Activated CD8-positive, alpha-beta T cell treated with anti-CD3 and anti-CD28 coated beads for 36 hours (primary cell): Measurements from ENCODE around the gene MRPS9. TPM values are rescaled to one million over a fixed set of nuclear protein-coding genes. Genes with fewer than 3 reads are reported as not detected.

Experiments used
- ATAC-seq: fragments of 200-7000 bp; cut with Tn5 transposase; one replicate; pipeline ENCODE4 v1.10.0; 2021; ENCODE audit warnings: mild to moderate bottlenecking, moderate library complexity
- CTCF ChIA-PET: fragments of 350-600 bp; sonication (Branson Sonifier 250); formaldehyde crosslinking; loops from one replicate; lab custom pipeline; 2021; ENCODE audit warnings: antibody characterized with exemption; lab: Charles Lee
- POLR2A ChIA-PET: fragments of 350-600 bp; sonication (Branson Sonifier 250); formaldehyde crosslinking; loops from one replicate; lab custom pipeline; 2021; ENCODE audit warnings: antibody characterized with exemption; lab: Charles Lee
- DNase-seq: peaks from one replicate; pipeline ENCODE4 v3.0.0-alpha.2; 2020
- H3K27ac Mint-ChIP-seq: one replicate; pipeline ENCODE4 v1.8.0; 2021; ENCODE audit warnings: mild to moderate bottlenecking, mixed read lengths
- H3K27me3 Mint-ChIP-seq: one replicate; pipeline ENCODE4 v1.8.0; 2021; ENCODE audit warnings: mixed read lengths
- H3K36me3 Mint-ChIP-seq: one replicate; pipeline ENCODE4 v1.8.0; 2021; ENCODE audit warnings: low read depth, mixed read lengths
- H3K4me1 Mint-ChIP-seq: one replicate; pipeline ENCODE4 v1.8.0; 2021; ENCODE audit warnings: low read depth, mixed read lengths
- H3K4me3 Mint-ChIP-seq: one replicate; pipeline ENCODE4 v1.8.0; 2021; ENCODE audit warnings: mild to moderate bottlenecking, moderate library complexity, mixed read lengths
- H3K9me3 Mint-ChIP-seq: one replicate; pipeline ENCODE4 v1.8.0; 2021; ENCODE audit warnings: mixed read lengths
- intact Hi-C: fragments of 100-400 bp; cut with micrococcal nuclease; formaldehyde crosslinking; loops from one replicate; pipeline ENCODE4 v1.10.0; 2022
- total RNA-seq, 2 experiments: library from RNA; stranded (reverse); gene quantifications; one replicate each; pipeline ENCODE4 v1.2.3, GENCODE V29; 2021
- TF ChIP-seq, protein P1 (sequence below): fragments of 200-600 bp; IDR thresholded peaks from one replicate; pipeline ENCODE4 v1.8.0; 2022; ENCODE audit warnings: antibody characterized with exemption, mild to moderate bottlenecking

MRPS9 gene
- total RNA-seq, 2 experiments from 2014 or later = 45.1 to 46.9 TPM

DNA sequence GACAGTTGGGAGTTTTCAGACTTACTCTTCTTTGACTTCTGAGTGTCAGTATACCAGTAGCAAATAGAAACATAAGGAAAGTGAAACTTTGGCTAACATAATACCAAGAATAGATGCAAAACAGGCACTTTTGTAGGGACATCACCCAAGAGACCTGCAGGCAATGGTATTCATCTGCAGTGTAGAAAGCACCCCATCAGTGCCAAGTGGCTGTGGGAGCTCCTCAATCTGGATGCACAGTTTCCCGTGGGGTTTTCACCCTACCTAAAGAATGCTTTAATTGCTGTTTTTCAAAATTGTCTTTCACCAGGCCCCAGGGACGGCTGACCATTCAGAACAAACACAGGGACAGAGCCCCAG, 107.1 kb downstream of the MRPS9 start:
- peak; percentile 69 for ATAC-seq
- Mint-ChIP-seq H3K27me3 (peaks cover 42% of the 10 kb centered on the region), H3K4me1 (peaks cover 10% of the 10 kb centered on the region), H3K36me3 (no peaks in the 10 kb centered on the region), H3K4me3 (peak overlapping the region; percentile 64), H3K9me3 (no peaks in the 10 kb centered on the region), H3K27ac (peak overlapping the region; percentile 17)
- CTCF ChIA-PET = interaction anchor here (0.6 to 1.9 kb wide), 4 partner anchors 31 to 92 kb away, joined by 3 to 4 read pairs (median 4); no protein-coding TSS in a partner anchor
- intact Hi-C loops = no loop called here
- peak; percentile 29 for DNase-seq
- TF ChIP-seq, protein P1, sequence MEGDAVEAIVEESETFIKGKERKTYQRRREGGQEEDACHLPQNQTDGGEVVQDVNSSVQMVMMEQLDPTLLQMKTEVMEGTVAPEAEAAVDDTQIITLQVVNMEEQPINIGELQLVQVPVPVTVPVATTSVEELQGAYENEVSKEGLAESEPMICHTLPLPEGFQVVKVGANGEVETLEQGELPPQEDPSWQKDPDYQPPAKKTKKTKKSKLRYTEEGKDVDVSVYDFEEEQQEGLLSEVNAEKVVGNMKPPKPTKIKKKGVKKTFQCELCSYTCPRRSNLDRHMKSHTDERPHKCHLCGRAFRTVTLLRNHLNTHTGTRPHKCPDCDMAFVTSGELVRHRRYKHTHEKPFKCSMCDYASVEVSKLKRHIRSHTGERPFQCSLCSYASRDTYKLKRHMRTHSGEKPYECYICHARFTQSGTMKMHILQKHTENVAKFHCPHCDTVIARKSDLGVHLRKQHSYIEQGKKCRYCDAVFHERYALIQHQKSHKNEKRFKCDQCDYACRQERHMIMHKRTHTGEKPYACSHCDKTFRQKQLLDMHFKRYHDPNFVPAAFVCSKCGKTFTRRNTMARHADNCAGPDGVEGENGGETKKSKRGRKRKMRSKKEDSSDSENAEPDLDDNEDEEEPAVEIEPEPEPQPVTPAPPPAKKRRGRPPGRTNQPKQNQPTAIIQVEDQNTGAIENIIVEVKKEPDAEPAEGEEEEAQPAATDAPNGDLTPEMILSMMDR = no peak
- POLR2A ChIA-PET = interaction anchor here (1.0 kb wide), 1 partner anchor 11 kb away, joined by 3 read pairs; no protein-coding TSS in a partner anchor

DNA sequence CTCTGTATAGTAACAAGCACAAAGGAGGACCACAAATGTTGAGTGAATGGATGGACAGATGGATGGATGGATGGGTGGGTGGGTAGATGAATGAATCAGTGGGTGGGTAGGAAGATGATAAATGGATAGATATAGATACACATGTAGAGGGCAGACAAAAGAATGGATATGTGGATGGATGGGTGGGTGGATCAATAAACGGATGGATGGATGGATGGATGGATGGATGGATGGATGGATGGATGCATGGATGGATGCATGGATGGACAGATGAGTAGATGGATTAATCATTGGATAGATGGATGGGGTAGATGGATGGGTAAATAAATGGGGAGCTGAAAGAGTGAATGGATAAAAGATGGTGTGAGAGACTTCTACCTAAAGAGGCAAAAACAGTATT, 111.4 kb downstream of the MRPS9 start:
- Mint-ChIP-seq H3K4me3 (no peak overlapping the region), H3K9me3 (no peaks in the 10 kb centered on the region), H3K4me1 (peaks cover 8% of the 10 kb centered on the region), H3K27me3 (peaks cover 38% of the 10 kb centered on the region), H3K36me3 (no peaks in the 10 kb centered on the region), H3K27ac (no peak overlapping the region)
- no peak for DNase-seq
- TF ChIP-seq, protein P1 = no peak
- CTCF ChIA-PET = interaction anchor here (0.8 kb wide), 1 partner anchor 34 kb away, joined by 6 read pairs; no protein-coding TSS in a partner anchor
- ATAC-seq = no peak
- POLR2A ChIA-PET = no interaction called here
- intact Hi-C loops = no loop called here

Other genes with a start within 250 kb of the MRPS9 start
- gene POU3F3, start 184.0 kb upstream of the MRPS9 start, total RNA-seq = not detected
- not detected for gene GPR45, start 203.7 kb downstream of the MRPS9 start, total RNA-seq